HEK293 (cell line): ENCODE measurements around the gene NFKBIE.

Experiments used
- CTCF ChIP-seq: fragments of 450-650 bp; formaldehyde crosslinking; IDR thresholded peaks from 2 replicates; pipeline ENCODE4 v1.5.1; 2016; ENCODE audit warnings: missing biosample characterization, missing genetic modification characterization
- PRDM10 ChIP-seq: fragments of 450-650 bp; formaldehyde crosslinking; IDR thresholded peaks from 2 replicates; pipeline ENCODE4 v1.5.1; 2016; ENCODE audit warnings: missing biosample characterization, missing genetic modification characterization
- REST ChIP-seq: fragments of 450-650 bp; formaldehyde crosslinking; IDR thresholded peaks from 2 replicates; pipeline ENCODE4 v1.5.1; 2016; ENCODE audit warnings: missing biosample characterization, missing genetic modification characterization
- TCF7L2 ChIP-seq: IDR thresholded peaks from 2 replicates; pipeline ENCODE4 v1.6.1; 2011; ENCODE audit warnings: low read depth, mild to moderate bottlenecking, inconsistent platforms, low read length, moderate library complexity, borderline replicate concordance
- ZFHX2 ChIP-seq: fragments of 450-650 bp; formaldehyde crosslinking; conservative IDR thresholded peaks from 2 replicates; pipeline ENCODE4 v1.5.1; 2016; ENCODE audit warnings: missing biosample characterization, missing genetic modification characterization
- ZNF416 ChIP-seq: fragments of 450-650 bp; formaldehyde crosslinking; IDR thresholded peaks from 2 replicates; pipeline ENCODE4 v1.5.1; 2016; ENCODE audit warnings: missing biosample characterization, missing genetic modification characterization
- ZNF777 ChIP-seq: fragments of 450-650 bp; formaldehyde crosslinking; IDR thresholded peaks from 2 replicates; pipeline ENCODE4 v1.5.1; 2017; ENCODE audit warnings: missing biosample characterization, missing genetic modification characterization, borderline replicate concordance

GRCh38 chr6:44247338-44248302 is 17.7 kb downstream of the NFKBIE start:
- TF ChIP-seq CTCF (tag by site-specific recombination) (no peak; the same call in 1 of the 2 replicates), ZNF777 (tag by site-specific recombination) (0 out of 2 replicates have a peak, but pooled peaks have one; percentile 49), PRDM10 (tag by site-specific recombination) (peak; percentile 95), TCF7L2 (no peak), ZNF416 (tag by site-specific recombination) (no peak), REST (tag by site-specific recombination) (0 out of 2 replicates have a peak, but pooled peaks have one; percentile 0), ZFHX2 (tag by site-specific recombination) (peak; percentile 48)
